Head of caudate nucleus (tissue), 42 donors: Measurements from ENCODE around the gene DENND5A.
"Not testable (repeated sequence)": the region's sequence is repeated elsewhere in the genome, so short reads cannot be mapped to it uniquely, and the experiment has no call there.

Experiments
- DNase-seq, 42 donors: peaks; one replicate each; pipeline versions ENCODE4 v3.0.0 to v3.0.0-alpha.2; 2020 to 2021; ENCODE audit warnings: mixed read lengths in 7 of 42
- intact Hi-C: fragments of 100-400 bp; cut with DNase I; formaldehyde crosslinking; loops from one replicate; pipeline ENCODE4 v1.15.0; 2022

Gene DENND5A

GRCh38 chr11:9267680-9268079 is 2.5 kb upstream of the DENND5A start:
- DNase-seq, result peak in 2 of 42 donors; percentile 6 to 7
- intact Hi-C loops, result loop anchor here (5.0 to 10.0 kb wide), 4 partner anchors 45 to 123 kb away; partner anchors contain the start of gene TMEM41B

GRCh38 chr11:9266926-9267325 is 1.8 kb upstream of the DENND5A start:
- peak in 1 of 42 donors; percentile 3 for DNase-seq
- intact Hi-C loops, result loop anchor here (5.0 to 10.0 kb wide), 4 partner anchors 45 to 122 kb away; partner anchors contain the start of gene TMEM41B

GRCh38 chr11:9266132-9266736 is 1.1 kb upstream of the DENND5A start:
- peak in 1 of 42 donors; percentile 5 for DNase-seq
- intact Hi-C loops, result loop anchor here (5.0 to 10.0 kb wide), 4 partner anchors 46 to 121 kb away; partner anchors contain the start of gene TMEM41B

GRCh38 chr11:9264316-9265210 is 587 bp downstream of the DENND5A start:
- intact Hi-C loops, result loop anchor here (5.0 to 10.0 kb wide), 4 partner anchors 48 to 120 kb away; partner anchors contain the start of gene TMEM41B
- DNase-seq, result peak in 40 of 42 donors; percentile 12 to 76 (median 52)

GRCh38 chr11:9263840-9264315 is 1.3 kb downstream of the DENND5A start:
- DNase-seq, result peak in 2 of 42 donors; percentile 3 to 30
- intact Hi-C loops, result loop anchor here (10.0 kb wide), 3 partner anchors 59 to 119 kb away; no protein-coding TSS in a partner anchor

GRCh38 chr11:9260838-9261146 is 4.4 kb downstream of the DENND5A start:
- DNase-seq, result peak in 1 of 42 donors; percentile 22
- intact Hi-C loops, result loop anchor here (10.0 kb wide), 3 partner anchors 56 to 116 kb away; no protein-coding TSS in a partner anchor

- DNase-seq, result no peak
- intact Hi-C loops, result loop anchor here (10.0 kb wide), 3 partner anchors 55 to 115 kb away; no protein-coding TSS in a partner anchor
These were observed 4.9 kb downstream of the DENND5A start for GRCh38 chr11:9259981-9260837.

- intact Hi-C loops, result not testable (repeated sequence)
These were observed 6.9 kb downstream of the DENND5A start for GRCh38 chr11:9258279-9258678.

GRCh38 chr11:9254416-9254815 is 10.7 kb downstream of the DENND5A start:
- no peak for DNase-seq
- intact Hi-C loops, result no loop called here

More at GRCh38 chr11:9258279-9258678, 6.9 kb downstream of the DENND5A start:
- DNase-seq, result not testable (repeated sequence)

GRCh38 chr11:9253086-9253485 is 12.1 kb downstream of the DENND5A start:
- no peak for DNase-seq
- intact Hi-C loops, result no loop called here

GRCh38 chr11:9251311-9251710 is 13.8 kb downstream of the DENND5A start:
- intact Hi-C loops, result no loop called here
- DNase-seq, result no peak

GRCh38 chr11:9250139-9250582 is 15.0 kb downstream of the DENND5A start:
- DNase-seq, result no peak
- intact Hi-C loops, result no loop called here

- no peak for DNase-seq
- intact Hi-C loops, result no loop called here
These were observed 15.9 kb downstream of the DENND5A start for GRCh38 chr11:9249252-9249651.

- intact Hi-C loops, result no loop called here
- DNase-seq, result no peak
These were observed 17.3 kb downstream of the DENND5A start for GRCh38 chr11:9247863-9248262.

GRCh38 chr11:9236242-9236641 is 28.9 kb downstream of the DENND5A start:
- DNase-seq, intact Hi-C loops: not testable (repeated sequence)

GRCh38 chr11:9232482-9232881 is 32.7 kb downstream of the DENND5A start:
- no peak for DNase-seq
- intact Hi-C loops, result no loop called here

- peak in 21 of 42 donors; percentile 19 to 79 (median 47) for DNase-seq
- intact Hi-C loops, result no loop called here
These were observed 33.3 kb downstream of the DENND5A start for GRCh38 chr11:9231848-9232177.

GRCh38 chr11:9230296-9230695 is 34.9 kb downstream of the DENND5A start:
- intact Hi-C loops, result no loop called here
- no peak for DNase-seq

GRCh38 chr11:9228091-9228490 is 37.1 kb downstream of the DENND5A start:
- peak in 3 of 42 donors; percentile 13 to 37 (median 20) for DNase-seq
- intact Hi-C loops, result no loop called here
